HG02763 (cell line): Measurements from ENCODE around the gene SETD7.

Experiments
- ATAC-seq: cut with Tn5 transposase; IDR thresholded peaks from one replicate; pipeline ENCODE4 v1.9.1; 2021; ENCODE audit warnings: mild to moderate bottlenecking, moderate library complexity; ENCODE audit not compliant: unreplicated experiment

The SETD7 gene

DNA sequence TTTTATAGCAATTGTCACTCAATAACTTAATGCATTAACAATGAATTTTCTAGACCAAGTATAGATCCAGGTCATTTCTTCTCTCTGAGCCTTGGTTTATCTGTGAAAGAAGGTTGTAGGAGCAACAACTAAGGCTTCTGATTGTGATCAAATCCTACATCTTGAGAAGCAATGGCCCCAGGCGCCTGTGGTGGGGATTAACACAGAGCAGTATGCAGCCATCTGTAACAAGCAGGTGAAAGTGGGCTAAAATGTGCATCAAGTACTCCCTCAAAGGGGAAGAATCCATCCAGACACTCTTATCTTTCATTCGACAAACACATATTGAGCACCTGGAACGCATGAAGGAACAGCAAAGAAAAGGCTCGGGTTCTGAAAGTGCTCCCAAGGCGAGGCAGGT is 19.1 kb upstream of the SETD7 start:
- no peak for ATAC-seq

DNA sequence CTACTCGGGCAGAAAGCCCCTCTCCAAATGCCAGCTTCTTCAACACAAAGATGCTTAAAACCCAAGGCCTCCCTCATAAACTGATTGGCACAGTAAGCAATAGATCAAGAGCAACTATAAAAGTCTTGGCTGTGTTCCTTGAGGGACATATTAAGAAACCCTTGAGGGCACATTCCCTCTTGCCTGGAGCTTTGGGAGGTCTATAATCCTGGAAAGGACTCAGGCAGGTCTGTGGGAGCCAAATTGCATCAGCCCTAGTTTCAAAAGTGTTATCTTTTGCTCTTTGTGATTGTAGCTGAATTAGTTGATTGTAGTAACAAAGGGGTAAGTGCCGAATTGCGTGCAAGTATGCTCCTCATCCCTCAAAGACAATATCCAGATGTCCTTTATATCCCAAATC is 18.6 kb upstream of the SETD7 start:
- ATAC-seq = no peak

DNA sequence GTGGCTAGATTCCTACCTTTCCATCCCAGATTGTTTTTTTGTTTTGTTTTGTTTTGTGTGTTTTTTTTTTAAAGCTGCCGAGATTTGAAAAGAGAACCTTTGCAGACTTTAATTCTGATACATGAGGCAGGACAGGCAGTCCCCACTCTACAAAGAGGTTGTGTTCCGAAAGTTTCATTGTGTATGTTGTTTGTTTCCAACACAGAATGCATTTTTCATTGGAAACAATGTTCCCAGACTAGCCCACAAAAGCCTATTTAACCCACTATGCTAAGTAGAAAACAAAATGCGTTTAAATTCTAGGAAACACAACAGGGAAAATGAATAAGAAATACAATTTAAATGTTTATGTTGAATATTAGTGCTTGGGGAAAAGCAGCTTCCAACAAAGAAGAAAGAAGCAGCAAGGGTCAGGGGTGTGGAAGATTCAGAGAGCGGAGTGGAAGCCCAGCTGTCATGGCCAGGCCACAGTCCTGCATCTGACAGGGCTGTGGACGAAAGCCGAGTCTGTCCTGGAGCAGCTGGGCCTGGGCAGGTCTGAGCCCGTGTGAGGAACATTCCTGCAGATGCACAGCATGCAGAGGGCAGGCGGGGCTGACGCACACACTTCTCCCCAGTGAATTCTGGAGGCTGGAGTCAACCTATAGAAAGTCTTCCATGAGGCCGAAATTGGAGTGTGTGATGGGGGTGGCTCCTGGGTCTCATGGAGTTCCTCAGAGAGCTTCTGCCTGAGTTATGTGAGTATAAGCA is 12.4 kb upstream of the SETD7 start:
- no peak for ATAC-seq

DNA sequence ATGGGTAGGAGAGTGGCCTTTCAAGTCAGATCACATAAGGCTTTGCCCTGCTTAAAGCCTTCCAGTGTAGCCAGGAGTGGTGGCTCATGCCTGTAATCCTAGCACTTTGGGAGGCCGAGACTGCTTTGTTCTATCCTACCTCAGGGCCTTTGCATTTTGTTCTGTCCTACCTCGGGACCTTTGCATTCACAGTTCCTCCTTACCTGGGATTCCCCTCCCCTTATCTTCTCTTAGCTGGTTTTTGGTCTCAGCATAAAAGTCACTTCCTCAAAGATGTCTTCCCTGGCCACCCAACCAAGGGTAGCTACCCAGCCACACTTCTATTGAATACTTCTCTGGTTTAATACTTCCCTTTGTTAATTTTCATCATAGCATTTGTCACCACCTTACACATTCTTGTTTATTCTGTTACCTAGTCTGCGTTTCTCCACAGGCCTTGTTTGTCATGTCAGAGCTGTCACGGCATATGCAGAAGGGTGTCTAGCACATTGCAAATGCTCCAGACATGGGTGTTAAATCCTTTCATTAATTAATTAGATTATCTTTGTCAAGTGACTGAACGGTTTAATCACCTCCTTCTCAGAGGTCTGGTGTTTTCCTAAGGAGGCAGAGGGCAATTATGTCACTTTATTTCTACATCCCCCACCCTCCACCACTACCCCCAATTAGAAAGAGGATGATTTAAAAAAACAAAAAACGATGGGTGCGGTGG is 11.3 kb upstream of the SETD7 start:
- no peak for ATAC-seq

DNA sequence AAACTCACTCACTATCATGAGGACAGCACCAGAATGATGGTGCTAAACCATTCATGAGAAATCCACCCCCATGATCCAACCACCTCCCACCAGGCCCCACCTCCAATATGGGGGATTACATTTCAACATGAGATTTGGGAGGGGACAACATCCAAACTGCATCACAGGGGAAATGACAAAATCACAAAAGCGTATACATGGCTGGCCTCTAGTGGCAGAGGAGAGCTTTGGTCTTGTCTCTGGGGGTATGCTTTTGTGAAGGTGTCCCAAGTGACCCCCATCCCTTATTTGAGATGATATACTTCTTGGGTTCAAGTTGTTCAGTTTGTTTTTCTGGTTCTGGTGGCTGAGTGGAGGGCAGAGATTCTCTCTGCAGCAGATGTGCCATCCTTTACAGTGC is 8.5 kb upstream of the SETD7 start:
- no peak for ATAC-seq

DNA sequence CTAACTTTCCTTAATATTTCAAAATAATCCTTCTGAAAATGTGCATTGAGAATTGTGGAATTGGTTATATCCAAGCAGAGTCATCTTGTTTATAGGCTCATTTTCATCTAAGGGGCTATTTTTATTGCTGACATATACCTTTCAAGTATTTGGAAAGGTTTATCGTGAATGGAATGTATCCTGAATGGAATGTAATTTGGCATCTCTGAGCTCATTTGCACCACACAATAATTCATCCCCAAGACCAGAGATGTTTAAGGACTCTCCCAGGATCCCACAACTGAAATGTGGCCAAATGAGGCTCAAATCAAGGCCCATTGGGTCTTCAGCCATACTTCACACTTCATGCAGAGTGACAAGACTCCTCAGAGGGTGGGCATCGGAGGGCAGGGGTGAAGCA is 7.5 kb upstream of the SETD7 start:
- ATAC-seq = no peak

DNA sequence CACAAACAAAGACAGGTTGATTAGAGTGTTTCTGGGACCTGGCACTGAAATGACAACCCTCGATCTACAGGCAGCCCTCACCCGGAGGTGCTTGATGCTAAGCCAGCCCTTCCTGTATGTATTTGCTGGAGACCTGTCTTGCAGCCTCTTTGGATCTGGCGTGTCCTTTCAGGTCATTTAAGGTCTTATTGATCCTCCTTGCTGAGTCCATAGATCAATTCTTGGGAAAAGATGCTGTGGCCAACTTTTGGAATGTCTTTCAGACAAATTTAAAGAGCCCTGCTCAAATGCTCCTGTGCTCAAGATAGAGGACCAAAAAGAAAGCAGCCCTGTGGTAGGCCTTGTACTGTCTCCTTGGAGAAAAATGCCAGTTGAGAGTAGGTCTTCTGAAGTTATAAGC is 6.8 kb upstream of the SETD7 start:
- ATAC-seq = no peak

DNA sequence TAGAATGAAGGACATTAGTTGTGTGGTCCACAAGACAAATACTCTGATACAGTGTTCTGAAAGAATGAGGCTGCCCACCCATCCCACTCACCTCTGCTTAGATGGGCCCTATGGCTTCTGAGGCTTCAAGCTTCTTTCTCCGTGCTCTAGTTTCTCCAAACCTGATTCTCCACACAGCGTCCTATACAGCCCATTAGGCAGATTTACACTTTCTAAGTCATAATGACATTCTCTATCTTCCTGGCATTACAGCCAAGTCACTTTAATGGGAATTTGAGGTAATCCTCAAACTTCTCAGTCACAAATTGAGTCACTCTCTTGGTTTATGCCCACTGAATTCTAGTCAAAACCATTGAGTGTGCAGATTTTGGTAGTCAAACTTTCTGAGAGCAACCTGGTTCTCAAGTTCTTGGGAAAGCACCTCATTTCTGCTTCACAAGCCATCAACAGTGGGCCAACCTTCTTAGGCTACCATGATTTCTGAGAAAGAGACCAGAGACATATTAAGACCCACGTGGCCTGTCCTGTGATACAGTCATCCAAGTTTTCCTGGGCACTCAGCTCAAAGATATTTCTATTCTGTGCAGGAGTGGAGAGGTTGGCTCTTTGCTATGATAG is 6.2 kb upstream of the SETD7 start:
- no peak for ATAC-seq

DNA sequence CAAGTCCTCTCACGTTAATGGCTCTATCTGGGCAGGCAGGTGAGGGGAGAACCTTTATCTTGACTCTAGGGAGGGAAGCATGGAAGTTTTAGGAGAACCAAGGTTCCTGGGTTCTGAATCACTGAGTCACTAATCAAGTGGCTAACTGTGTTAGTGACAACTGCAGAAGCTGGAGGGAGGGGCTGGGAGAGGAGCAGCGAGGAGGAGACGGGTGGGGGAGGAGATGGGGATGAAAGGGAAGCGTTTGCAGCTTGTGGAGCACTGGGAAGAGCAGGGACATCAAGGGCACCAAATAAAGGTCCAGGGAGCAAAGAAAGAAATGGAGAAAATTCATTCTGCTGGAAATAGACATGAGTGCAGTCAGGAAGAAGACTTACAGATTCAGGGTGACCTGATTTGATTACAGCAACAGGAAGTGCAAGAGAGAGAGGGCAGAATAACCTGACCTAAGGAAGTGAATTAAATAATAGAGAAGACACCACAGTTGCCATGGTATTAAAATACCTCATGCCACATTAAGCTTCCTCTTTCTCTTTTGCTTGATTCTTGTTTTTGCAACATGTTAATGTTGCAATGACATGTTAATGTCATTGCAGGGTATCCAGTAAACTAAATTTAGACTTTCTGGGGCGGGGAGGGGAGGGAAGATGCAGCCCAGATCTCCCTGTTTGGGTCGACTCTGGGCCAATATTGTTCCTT is 4.5 kb upstream of the SETD7 start:
- no peak for ATAC-seq

DNA sequence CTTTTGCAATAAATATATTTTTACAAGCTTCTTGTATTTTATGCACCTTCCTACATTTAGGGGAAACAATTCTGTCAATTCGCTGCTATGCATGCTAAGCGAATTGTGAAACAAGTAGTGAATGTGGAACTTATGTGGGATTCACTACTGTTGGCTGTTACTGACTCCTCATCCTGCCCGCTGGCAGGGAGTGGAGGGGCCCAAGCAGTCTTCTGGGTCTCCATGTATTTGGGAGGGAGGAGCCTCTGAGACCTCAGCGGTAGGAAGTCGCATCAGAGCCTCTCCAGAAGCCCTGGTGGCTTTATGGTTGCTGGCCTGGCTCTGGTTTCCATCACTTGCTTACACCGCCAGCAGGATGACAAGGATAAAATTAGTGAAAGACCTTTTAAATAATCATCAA is 3.7 kb upstream of the SETD7 start:
- no peak for ATAC-seq

DNA sequence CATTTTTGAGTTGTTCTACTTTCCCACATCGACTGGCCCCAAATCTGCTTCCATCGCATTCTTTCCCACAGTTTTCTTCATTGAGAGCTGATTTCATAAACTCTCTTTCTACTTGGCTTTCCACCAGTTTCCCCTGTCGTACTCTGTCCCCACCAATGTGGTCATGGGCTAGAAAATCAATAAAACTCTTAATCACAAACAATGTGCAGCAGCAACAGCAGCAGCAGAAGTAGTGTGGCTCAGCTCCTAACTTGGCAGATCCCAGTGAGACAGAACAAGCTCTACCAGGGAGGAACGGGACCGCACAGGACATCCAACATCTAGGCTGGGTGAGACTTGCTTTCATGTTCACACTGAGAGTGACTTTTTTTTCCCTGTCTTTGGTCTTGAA is 3.1 kb upstream of the SETD7 start:
- no peak for ATAC-seq

DNA sequence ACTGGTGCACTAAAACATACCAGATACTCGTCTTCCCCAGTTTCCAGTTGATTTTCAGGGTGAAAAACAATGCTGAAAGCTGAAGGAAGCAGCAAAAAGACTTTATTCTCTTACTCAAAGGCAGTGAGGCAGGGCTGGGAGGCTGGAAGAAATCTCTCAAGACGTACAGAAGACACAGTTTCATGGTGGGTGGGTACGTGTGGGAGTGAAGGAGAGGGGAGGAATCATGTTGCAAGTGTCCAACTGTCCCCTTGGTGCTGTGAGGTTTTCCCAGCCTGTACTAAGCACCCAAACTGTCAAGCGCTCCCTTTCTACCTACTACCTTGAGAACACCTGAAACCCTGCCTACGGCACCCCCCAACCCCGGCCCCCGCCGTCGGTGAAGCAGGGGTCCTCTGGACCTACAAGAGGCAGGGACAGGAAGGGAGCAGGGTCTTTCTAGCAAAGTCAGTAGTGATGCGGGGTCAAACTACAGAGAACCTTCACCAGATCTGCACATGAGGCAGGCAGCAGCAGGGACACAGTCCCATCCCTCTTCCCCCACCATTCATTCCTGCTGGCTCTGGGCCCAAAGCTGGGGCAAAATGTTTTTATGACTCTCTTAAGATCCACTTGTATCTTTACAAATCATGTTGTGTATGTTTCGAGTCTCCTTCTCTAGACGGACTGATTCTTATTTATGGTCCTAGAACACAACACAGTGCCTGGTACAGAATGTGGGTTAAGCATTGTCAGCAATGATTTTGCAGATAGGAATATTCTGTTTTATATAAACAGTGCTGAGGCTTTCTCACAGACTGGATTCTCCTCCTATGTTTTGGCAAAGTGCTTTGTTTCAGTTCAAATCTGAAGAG is 2.4 kb upstream of the SETD7 start:
- ATAC-seq = no peak

DNA sequence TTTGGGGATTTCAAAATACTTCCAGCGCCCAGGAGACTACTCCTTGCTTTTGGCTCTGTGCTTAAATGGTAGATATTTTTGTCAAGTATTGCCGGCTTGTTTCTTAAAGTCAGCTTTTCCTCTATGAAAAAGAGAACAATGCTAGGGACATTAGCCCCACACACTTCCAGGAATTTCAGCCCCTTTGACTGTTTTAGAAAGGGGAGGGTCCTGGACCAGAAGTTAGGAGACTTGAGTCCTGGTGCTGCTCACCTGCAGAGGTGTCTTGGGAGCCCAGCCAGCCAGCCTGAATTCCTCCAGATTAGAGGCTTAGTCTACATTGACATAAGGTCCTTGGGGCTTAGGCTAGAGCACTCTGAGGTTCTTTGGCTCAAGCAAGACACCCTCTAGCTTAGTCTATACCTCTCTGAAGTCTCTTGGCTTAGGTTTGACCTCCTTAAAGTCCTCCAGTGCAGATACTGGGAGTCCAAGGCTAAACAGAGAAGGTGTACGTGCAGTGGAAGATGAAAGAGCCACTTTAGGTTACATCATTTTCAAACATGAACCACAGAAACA is 1.6 kb upstream of the SETD7 start:
- ATAC-seq = no peak

DNA sequence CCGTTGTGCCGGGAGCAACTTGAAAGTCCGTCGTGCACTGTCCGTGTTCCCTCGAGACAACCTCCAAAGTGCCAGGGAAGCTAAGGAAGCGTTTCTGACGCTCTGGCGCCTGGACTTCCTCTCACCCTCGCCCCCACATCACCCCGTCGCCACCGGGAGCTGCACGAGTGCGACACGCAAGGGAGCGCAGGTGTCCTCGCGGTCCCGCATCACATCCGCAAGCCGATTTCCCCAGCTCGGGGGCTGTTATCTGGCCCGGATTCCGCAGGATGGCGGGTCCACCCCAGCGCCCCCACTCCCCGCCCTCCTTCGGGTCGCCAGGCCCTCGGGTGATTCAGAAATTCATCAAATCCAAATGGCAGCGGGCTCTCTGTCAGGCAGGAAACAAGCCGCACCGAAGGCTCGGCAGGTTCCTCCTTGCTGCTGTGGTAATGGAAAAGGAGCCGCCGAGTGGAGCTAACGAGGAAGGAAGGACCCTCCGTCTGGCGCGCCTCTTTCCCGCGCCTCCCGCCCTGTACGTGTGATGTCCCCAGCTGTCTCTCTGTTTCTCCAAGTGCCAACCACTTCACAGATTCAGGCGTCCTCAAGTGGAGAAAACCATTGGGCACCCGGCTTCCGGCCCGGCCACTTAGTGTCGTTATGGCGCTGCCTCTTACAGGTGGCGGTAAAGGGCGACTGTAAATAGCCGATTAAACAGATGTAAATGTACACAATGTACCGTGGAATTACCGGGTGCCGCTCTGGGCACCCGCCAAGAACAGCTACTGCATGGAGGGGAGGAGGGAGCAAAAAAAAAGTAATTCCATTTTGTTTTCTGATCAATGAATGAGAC is 921 bp upstream of the SETD7 start:
- no peak for ATAC-seq

DNA sequence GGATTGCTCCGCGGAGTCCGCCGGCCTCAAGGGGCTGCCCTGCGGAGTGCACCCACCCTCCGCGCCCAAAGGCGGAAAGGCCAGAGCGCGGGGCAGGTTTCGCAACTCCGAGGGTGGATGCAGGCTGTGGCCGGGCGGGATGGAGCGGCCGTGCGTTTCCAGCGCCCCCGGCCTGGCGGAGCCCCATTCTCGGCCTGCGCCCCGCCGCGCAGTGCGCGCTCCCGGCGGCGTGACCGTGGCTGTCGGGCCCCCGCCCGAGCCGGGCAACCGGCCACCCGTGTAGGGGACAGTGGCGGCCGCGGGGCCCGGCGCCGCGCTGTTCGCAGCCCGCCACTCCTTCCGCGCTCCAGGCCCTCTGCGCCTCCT is 331 bp downstream of the SETD7 start:
- no peak for ATAC-seq

DNA sequence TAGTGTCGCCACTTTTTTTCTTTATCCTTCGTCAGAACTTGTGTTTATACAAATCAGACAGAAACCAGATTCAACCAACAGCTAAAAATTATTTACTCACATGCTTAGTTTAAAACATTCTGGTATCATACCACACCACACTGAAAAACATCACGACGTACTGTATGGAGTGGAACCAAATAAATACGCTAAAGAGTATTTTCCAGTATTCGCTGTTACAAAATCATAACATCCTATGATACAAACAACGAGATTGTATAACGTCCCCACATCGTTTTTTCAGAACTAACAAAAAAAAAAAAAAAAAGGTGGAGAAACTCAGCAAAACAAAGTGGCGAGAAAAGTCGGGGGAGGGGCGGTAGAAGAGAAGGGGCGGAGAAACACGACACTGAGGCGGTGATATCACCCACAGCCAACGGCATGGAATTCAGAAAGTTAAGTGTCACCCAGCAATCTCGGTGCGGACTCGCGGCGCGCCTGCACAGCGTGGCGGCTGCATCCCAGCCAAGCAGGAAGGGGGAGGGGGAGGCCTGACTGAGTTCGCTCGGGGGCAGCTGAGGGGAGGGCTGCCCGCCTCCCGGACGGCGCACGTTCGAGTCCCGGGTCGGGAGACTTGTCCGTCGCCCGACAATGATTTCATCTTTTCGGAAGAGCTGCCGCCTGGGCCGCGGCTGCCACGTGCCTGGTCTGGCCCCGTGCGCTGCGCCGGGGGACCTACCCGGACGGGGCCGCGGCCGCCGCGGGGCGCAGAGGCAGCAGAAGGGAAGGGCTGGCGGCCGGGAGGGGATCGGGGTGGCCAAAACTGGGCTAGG is 920 bp downstream of the SETD7 start:
- no peak for ATAC-seq

DNA sequence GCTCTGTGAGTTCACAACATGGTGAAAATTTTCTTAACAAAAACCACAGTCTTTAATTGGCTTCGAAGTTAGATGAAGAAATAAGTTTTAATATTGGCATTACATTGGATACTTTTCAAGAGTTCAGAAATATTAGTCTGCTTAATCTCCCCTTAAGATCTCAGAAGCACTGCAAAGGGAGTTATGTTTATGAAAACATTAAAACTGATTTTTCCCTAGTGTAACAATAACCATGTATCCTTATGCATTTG is 1.5 kb downstream of the SETD7 start:
- no peak for ATAC-seq

DNA sequence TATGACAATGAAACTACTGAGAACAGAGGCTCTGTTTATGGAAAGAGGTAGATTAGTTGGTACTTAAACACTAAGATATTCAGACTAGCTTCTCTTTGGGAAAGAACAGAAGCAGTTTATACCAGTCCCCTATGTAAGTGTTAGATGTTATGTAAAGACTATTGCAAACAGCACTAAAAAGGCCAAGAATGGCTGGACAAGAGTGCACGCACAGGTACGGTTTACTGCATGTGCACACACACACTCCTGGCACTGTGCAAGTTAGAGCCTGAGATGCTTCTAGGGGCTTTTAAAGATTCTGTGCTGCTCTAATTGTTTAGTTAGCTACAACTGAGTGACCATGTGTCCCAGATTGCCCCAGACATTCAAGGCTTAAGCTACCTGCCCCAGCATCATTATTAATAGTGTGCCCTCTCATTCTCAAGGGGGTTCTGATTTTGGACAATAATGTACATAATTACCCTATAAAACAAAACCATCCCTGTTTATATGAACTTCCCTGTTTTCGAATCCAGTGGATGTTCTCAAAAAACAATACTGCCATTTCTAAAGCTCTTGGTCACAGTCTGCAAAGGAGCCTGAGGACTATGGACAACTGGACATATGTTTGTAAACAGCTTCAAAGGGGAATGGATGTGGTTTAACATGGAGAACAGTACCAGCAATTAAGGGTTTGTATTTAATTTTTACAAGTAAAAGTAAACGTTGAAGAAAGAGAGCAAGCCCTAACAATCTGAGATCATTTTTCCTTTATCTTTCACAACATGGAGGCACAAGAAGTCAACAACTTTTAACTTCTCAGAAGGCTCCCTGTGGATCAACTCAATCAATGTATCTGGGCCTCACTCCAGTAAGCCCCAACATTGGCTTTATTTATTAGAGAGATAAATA is 2.0 kb downstream of the SETD7 start:
- ATAC-seq = no peak
